ENCODE data around the gene PTPRD. TPM values are rescaled to one million over a fixed set of nuclear protein-coding genes. Genes with fewer than 3 reads are reported as not detected.
A peak's percentile ranks its signal among the peaks of the same experiment; 100 is the strongest.
"Not testable (repeated sequence)": the region's sequence is repeated elsewhere in the genome, so short reads cannot be mapped to it uniquely, and the experiment has no call there.

PTPRD gene
- total and polyA plus RNA-seq, 9 donors: 45.2 to 104 (median 80.0) TPM

DNA sequence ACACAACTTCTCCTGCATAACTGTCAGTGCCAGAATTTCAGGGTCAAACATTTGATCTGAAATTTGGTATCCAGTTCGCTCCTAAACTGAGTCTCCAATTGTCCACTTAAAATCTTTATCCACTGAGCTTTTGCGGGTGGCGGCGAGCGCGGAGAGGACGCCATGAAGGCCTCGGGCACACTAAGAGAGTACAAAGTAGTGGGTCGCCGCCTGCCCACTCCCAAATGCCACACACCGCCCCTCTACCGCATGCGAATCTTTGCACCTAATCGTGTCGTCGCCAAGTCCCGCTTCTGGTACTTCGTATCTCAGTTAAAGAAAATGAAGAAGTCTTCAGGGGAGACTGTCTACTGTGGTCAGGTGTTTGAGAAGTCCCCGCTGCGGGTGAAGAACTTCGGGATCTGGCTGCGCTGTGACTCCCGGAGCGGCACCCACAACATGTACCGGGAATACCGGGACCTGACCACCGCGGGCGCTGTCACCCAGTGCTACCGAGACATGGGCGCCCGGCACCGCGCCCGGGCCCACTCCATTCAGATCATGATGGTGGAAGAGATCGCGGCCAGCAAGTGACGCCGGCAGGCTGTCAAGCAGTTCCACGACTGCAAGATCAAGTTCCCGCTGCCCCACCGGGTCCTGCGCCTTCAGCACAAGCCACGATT is 1899.5 kb downstream of the PTPRD start:
- no peak for DNase-seq
- no peak overlapping the region for H3K4me3 ChIP-seq (ENCODE audit: low read length)
- H3K4me1 ChIP-seq (ENCODE audit: control insufficient read depth, insufficient read depth, low read length): no peaks in the 10 kb centered on the region
- over 99% methylated on average over 32 of the region's 44 CpGs for WGBS (ENCODE audit: insufficient coverage)
- no peaks in the 10 kb centered on the region for H3K9me3 ChIP-seq (replicated peaks; ENCODE audit: control insufficient read depth, low read depth, low read length)
- no peaks in the 10 kb centered on the region for H3K36me3 ChIP-seq (ENCODE audit: control insufficient read depth, insufficient read depth, low read length)
- H3K27me3 ChIP-seq (ENCODE audit: control insufficient read depth, insufficient read depth, low read length): no peaks in the 10 kb centered on the region
- no peak overlapping the region for H3K27ac ChIP-seq (ENCODE audit: low read length)

DNA sequence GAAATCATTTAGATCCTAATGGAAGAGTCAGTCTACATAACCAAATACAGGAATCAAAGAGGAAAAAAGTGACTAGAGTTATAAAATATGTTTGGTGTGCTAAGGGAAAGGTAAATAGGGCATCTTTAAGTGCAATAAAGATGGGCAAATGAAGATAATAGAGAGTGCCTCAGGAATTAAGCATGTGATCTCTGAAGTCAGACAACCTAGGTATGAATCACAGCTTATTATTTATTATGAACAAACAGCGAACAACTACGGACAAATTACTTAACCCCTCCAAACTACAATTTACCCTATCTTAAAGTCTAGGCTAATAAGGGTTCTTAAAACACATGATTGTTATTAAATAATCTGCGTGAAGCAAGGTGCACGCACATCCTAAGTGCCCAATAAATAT is 1903.1 kb downstream of the PTPRD start:
- H3K4me1 ChIP-seq (ENCODE audit: control insufficient read depth, insufficient read depth, low read length): peaks cover 4% of the 10 kb centered on the region
- no peaks in the 10 kb centered on the region for H3K36me3 ChIP-seq (ENCODE audit: control insufficient read depth, insufficient read depth, low read length)
- H3K9me3 ChIP-seq (replicated peaks; ENCODE audit: control insufficient read depth, low read depth, low read length): no peaks in the 10 kb centered on the region
- no peaks in the 10 kb centered on the region for H3K27me3 ChIP-seq (ENCODE audit: control insufficient read depth, insufficient read depth, low read length)
- H3K4me3 ChIP-seq (ENCODE audit: low read length): no peak overlapping the region
- H3K27ac ChIP-seq (ENCODE audit: low read length): no peak overlapping the region
- WGBS (ENCODE audit: insufficient coverage): no CpG with 5 or more reads among the region's 4 CpGs
- no peak for DNase-seq

DNA sequence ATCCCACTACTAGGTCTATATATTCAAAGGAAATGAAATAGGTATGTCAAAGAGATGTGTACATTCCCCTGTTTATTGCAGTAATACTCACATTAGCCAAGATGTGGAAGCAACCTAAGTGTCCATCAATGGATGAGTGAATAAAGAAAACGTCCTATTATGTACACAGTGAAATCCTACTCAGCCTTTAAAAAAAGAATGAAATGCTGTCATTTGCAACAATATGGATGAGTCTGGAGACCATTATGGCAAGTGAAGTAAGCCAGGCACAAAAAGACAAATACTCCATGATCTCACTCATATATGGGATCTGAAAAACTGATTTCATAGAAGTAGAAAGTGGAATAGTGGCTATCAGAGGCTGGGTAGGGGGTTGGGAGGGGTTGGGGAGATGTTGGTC is 1904.1 kb downstream of the PTPRD start:
- Histone ChIP-seq H3K4me1 (ENCODE audit: control insufficient read depth, insufficient read depth, low read length) (peaks cover 4% of the 10 kb centered on the region), H3K9me3 (replicated peaks; ENCODE audit: control insufficient read depth, low read depth, low read length) (no peaks in the 10 kb centered on the region), H3K27me3 (ENCODE audit: control insufficient read depth, insufficient read depth, low read length) (no peaks in the 10 kb centered on the region), H3K27ac (ENCODE audit: low read length) (no peak overlapping the region), H3K36me3 (ENCODE audit: control insufficient read depth, insufficient read depth, low read length) (no peaks in the 10 kb centered on the region), H3K4me3 (ENCODE audit: low read length) (no peak overlapping the region)
- WGBS (ENCODE audit: insufficient coverage): no CpG with 5 or more reads among the region's 1 CpG
- no peak for DNase-seq

DNA sequence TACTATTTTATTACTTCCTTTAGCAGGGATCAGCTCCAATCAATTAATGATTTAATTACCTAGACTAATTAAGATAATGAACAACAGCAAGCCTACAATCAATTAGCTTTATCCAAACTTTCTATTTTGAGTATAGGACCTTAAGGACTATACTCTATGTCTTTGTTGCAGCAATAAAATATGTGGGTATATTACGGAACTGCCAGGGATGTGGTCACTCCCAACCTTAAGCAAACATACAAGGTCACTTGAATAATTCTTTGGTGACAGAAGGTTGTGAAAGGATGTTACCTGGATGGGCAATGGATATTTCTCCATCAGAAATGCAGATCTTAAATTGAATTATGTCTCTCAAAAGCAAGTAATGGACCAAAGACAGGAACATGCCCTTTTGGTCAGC is 1905.8 kb downstream of the PTPRD start:
- no CpG with 5 or more reads among the region's 1 CpG for WGBS (ENCODE audit: insufficient coverage)
- no peak overlapping the region for H3K4me3 ChIP-seq (ENCODE audit: low read length)
- no peaks in the 10 kb centered on the region for H3K36me3 ChIP-seq (ENCODE audit: control insufficient read depth, insufficient read depth, low read length)
- H3K4me1 ChIP-seq (ENCODE audit: control insufficient read depth, insufficient read depth, low read length): peaks cover 4% of the 10 kb centered on the region
- H3K9me3 ChIP-seq (replicated peaks; ENCODE audit: control insufficient read depth, low read depth, low read length): no peaks in the 10 kb centered on the region
- H3K27me3 ChIP-seq (ENCODE audit: control insufficient read depth, insufficient read depth, low read length): no peaks in the 10 kb centered on the region
- DNase-seq: no peak
- no peak overlapping the region for H3K27ac ChIP-seq (ENCODE audit: low read length)

DNA sequence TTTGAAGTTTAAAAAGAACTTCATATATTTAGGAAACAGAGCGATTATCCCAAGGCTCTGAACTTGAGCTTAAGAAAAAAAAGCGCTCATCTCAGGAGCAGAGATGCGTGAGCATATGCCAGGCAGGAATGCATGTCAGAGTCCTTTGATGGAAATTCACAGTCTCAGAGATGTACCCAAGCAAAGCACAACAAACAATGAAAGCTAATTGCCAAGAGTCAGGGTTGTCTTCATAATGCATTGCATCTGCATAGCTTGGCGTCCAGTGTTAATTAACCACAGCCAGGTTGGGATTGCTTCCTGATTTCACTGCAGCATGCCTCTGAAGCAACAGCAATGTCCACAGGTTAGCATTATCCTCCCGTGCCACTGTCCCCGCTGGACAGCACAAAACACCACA is 1906.3 kb downstream of the PTPRD start:
- no peak overlapping the region for H3K4me3 ChIP-seq (ENCODE audit: low read length)
- 74% methylated on average over 3 of the region's 6 CpGs for WGBS (ENCODE audit: insufficient coverage)
- no peaks in the 10 kb centered on the region for H3K36me3 ChIP-seq (ENCODE audit: control insufficient read depth, insufficient read depth, low read length)
- DNase-seq: no peak
- H3K27ac ChIP-seq (ENCODE audit: low read length): no peak overlapping the region
- H3K27me3 ChIP-seq (ENCODE audit: control insufficient read depth, insufficient read depth, low read length): no peaks in the 10 kb centered on the region
- H3K9me3 ChIP-seq (replicated peaks; ENCODE audit: control insufficient read depth, low read depth, low read length): no peaks in the 10 kb centered on the region
- peaks cover 4% of the 10 kb centered on the region for H3K4me1 ChIP-seq (ENCODE audit: control insufficient read depth, insufficient read depth, low read length)

DNA sequence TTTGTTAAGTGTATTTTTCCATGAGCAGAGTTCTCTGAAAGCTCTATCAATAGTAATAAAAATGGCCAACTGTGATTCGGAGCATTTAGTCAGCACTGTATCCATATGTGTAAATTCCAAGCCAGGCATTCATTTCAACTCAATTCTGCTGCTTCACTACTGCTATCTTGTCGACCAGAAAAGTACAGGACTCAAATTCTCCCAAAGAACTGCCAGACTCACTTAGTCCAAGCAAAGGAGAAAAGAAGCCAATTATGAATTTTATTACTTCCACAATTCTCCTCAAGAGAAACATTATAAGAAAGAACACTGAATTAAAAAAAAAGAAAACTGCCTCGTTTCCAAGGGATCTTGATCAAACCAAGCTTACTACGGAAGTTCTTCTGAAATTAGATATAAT is 1906.9 kb downstream of the PTPRD start:
- Histone ChIP-seq H3K27me3 (ENCODE audit: control insufficient read depth, insufficient read depth, low read length) (no peaks in the 10 kb centered on the region), H3K36me3 (ENCODE audit: control insufficient read depth, insufficient read depth, low read length) (no peaks in the 10 kb centered on the region), H3K27ac (ENCODE audit: low read length) (no peak overlapping the region), H3K4me1 (ENCODE audit: control insufficient read depth, insufficient read depth, low read length) (peaks cover 4% of the 10 kb centered on the region), H3K9me3 (replicated peaks; ENCODE audit: control insufficient read depth, low read depth, low read length) (no peaks in the 10 kb centered on the region), H3K4me3 (ENCODE audit: low read length) (no peak overlapping the region)
- 0% methylated on average over 1 of the region's 4 CpGs for WGBS (ENCODE audit: insufficient coverage)
- peak; percentile 92 for DNase-seq

DNA sequence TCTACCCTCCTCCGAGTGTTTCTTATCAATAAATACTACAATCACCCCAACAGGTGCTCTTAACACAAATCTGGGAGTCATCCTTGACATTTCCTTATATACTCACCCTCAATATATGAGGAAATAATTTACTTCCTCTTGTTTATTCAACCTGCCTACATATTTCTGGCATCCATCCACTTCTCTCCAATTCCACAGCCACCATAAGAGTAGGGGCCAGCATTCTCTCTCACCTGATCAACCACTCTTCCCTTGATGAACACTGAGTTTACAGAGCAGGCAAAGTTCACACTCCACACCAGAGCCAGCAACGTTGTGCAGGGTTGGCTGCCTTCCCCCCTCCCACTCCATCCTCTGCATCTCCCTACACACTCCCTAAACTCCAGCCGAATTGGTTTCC is 1908.9 kb downstream of the PTPRD start:
- WGBS (ENCODE audit: insufficient coverage): 67% methylated on average over 1 of the region's 3 CpGs
- no peaks in the 10 kb centered on the region for H3K36me3 ChIP-seq (ENCODE audit: control insufficient read depth, insufficient read depth, low read length)
- H3K4me3 ChIP-seq (ENCODE audit: low read length): no peak overlapping the region
- H3K4me1 ChIP-seq (ENCODE audit: control insufficient read depth, insufficient read depth, low read length): peaks cover 4% of the 10 kb centered on the region
- H3K27ac ChIP-seq (ENCODE audit: low read length): no peak overlapping the region
- no peaks in the 10 kb centered on the region for H3K9me3 ChIP-seq (replicated peaks; ENCODE audit: control insufficient read depth, low read depth, low read length)
- no peak for DNase-seq
- H3K27me3 ChIP-seq (ENCODE audit: control insufficient read depth, insufficient read depth, low read length): no peaks in the 10 kb centered on the region

DNA sequence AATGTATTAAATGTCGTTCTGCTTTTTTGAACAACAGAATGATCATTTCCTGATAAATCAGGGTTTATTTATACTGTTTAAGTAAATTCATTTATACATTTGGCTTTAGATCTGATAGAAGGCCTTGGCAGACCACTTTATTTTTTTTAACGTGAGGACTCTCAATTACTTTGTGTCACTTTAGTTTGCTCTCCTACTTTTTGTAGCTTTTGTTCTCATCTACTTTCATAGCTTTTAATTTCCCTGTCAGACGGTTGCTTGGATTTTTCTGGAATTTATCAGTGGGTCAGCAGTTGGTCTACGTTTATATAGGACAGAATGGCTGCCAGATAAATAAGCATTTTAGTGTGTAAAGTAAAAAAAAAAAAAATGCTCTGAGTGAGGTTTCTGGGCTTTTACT is 1910.9 kb downstream of the PTPRD start:
- Histone ChIP-seq H3K27ac (ENCODE audit: low read length) (no peak overlapping the region), H3K36me3 (ENCODE audit: control insufficient read depth, insufficient read depth, low read length) (no peaks in the 10 kb centered on the region), H3K4me1 (ENCODE audit: control insufficient read depth, insufficient read depth, low read length) (peaks cover 4% of the 10 kb centered on the region), H3K27me3 (ENCODE audit: control insufficient read depth, insufficient read depth, low read length) (no peaks in the 10 kb centered on the region), H3K4me3 (ENCODE audit: low read length) (no peak overlapping the region), H3K9me3 (replicated peaks; ENCODE audit: control insufficient read depth, low read depth, low read length) (no peaks in the 10 kb centered on the region)
- WGBS (ENCODE audit: insufficient coverage): 67% methylated on average over 1 of the region's 4 CpGs
- no peak for DNase-seq

DNA sequence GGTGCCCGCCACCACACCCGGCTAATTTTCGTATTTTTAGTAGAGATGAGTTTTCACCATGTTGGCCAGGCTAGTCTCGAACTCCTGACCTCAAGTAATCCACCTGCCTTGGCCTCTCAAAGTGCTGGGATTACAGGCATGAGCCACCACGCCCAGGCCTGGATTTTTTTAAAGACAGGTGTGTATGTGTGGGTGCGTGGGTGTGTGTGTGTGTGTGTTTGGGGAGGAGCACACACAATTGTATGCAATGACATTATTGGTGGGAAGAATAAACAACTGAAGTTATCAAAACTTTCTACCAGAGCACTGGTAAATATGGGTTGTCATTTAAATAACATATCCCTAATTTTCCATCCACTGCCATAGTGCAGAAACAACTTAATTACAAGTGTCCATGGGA is 1915.2 kb downstream of the PTPRD start:
- H3K27ac ChIP-seq (ENCODE audit: low read length); DNase-seq; H3K9me3 ChIP-seq (replicated peaks; ENCODE audit: control insufficient read depth, low read depth, low read length); H3K36me3 ChIP-seq (ENCODE audit: control insufficient read depth, insufficient read depth, low read length); H3K4me1 ChIP-seq (ENCODE audit: control insufficient read depth, insufficient read depth, low read length); H3K4me3 ChIP-seq (ENCODE audit: low read length); H3K27me3 ChIP-seq (ENCODE audit: control insufficient read depth, insufficient read depth, low read length): not testable (repeated sequence)
- no CpG with 5 or more reads among the region's 6 CpGs for WGBS (ENCODE audit: insufficient coverage)

DNA sequence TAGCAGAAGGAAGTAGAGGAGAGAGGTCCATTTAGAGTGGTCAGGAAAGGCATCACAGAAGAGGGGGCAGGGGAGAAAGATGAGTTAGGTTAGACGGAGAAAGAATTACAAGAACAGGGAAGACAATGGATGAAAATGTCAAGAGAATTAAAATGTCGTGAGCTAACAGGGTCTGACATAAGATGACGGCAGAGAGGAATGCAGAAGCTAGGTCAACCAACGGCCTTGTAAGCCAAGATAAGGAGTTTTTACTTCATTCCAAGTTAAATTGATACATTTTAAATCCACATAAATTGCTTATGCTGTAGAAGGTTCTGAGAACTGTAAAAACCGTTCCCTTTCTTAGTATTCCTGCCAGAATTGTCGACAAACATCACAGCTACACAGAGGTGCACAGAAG is 1916.3 kb downstream of the PTPRD start:
- no peaks in the 10 kb centered on the region for H3K4me1 ChIP-seq (ENCODE audit: control insufficient read depth, insufficient read depth, low read length)
- H3K27me3 ChIP-seq (ENCODE audit: control insufficient read depth, insufficient read depth, low read length): no peaks in the 10 kb centered on the region

DNA sequence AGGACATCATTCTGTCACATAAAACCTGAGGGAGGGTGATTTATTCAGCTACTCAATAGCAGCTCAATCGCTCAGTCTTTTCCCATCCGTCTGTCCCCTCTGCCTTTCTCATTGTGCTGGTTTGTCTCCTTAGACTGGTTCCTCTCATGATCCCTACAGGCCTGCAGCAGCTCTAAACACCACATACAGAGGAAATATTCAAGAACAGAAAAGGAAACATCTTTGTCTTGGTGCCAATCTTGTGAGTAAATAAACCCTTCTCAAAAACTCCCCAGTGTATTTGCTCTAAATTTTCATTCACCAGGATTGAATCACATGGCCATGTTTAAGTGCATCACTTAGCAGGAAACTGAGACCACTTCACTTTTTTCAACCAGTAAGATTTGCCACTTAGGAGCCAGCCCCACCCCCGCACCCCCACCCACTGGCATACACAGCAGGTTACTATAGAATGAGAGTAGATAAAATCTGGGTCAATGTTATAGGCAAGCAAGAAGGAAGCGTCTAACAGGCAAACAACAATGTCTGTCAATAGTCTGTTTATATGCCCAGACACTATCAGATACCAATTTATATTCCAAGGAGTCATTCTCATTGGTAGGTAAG is 1917.7 kb downstream of the PTPRD start:
- Histone ChIP-seq H3K4me3 (ENCODE audit: low read length) (no peak overlapping the region), H3K36me3 (ENCODE audit: control insufficient read depth, insufficient read depth, low read length) (no peaks in the 10 kb centered on the region), H3K9me3 (replicated peaks; ENCODE audit: control insufficient read depth, low read depth, low read length) (no peaks in the 10 kb centered on the region), H3K27ac (ENCODE audit: low read length) (no peak overlapping the region), H3K27me3 (ENCODE audit: control insufficient read depth, insufficient read depth, low read length) (no peaks in the 10 kb centered on the region), H3K4me1 (ENCODE audit: control insufficient read depth, insufficient read depth, low read length) (no peaks in the 10 kb centered on the region)
- DNase-seq: no peak
- WGBS (ENCODE audit: insufficient coverage): no CpG with 5 or more reads among the region's 4 CpGs

More for the DNA sequence above, 1916.3 kb downstream of the PTPRD start:
- 100% methylated on average over 1 of the region's 6 CpGs for WGBS (ENCODE audit: insufficient coverage)
- H3K4me3 ChIP-seq (ENCODE audit: low read length): no peak overlapping the region
- no peak for DNase-seq
- no peaks in the 10 kb centered on the region for H3K36me3 ChIP-seq (ENCODE audit: control insufficient read depth, insufficient read depth, low read length)
- H3K9me3 ChIP-seq (replicated peaks; ENCODE audit: control insufficient read depth, low read depth, low read length): no peaks in the 10 kb centered on the region
- no peak overlapping the region for H3K27ac ChIP-seq (ENCODE audit: low read length)
